Measurements from ENCODE around the gene GPC5. TPM values are rescaled to one million over a fixed set of nuclear protein-coding genes. Genes with fewer than 3 reads are reported as not detected.

The GPC5 gene
- total and polyA plus RNA-seq, 3 experiments from 2014 or later: 0.08 to 0.39 (median 0.13) TPM

DNA sequence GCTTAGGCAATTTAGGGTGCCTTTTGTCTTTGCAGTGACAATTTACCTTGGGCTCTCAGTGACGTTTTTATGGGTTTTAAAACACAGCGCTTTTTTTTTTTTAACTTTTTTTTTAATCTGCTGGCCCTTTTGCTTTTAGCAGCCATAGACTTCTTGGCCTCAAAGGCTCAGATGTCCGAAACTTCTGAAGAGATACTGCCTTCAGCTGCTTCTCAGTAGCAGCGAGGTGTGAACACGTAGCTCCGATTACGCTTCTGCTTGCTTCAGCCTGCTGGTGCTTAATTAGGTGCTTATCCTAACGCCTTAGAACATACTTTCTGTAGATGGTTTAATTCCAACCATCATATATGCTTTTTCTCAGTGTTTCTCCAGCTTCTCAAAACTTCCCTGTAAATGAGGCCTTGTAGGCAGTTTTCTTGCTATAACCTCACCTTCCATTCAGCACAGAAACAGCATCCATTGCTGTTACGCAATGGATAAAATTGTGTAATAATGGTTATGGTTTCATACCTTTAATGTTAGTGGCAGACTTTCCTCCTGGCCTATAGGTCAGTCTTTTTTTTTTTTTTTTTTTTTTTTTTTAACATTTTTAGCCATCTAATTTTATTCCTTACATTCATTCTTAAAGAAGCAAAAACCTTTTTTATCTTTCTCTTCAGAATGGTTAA, 723.9 kb downstream of the GPC5 start:
- H3K4me3 ChIP-seq (ENCODE audit: low read length): no peak overlapping the region
- no peaks in the 10 kb centered on the region for H3K4me1 ChIP-seq (ENCODE audit: insufficient read depth, low read length)
- Mint-ChIP-seq H3K4me3 (no peak overlapping the region), H3K27ac (no peak overlapping the region), H3K4me1 (no peaks in the 10 kb centered on the region), H3K36me3 (no peaks in the 10 kb centered on the region), H3K27me3 (no peaks in the 10 kb centered on the region), H3K9me3 (peaks cover 2 to 23% (median 11%) of the 10 kb centered on the region in 5 donors)
- POLR2A ChIA-PET: no interaction called here
- no peaks in the 10 kb centered on the region for H3K27me3 ChIP-seq (ENCODE audit: insufficient read depth, low read length, poor library complexity, severe bottlenecking)
- CTCF ChIA-PET: no interaction called here
- H3K9me3 ChIP-seq (ENCODE audit: low read length): no peaks in the 10 kb centered on the region
- no peak for DNase-seq
- H3K27ac ChIP-seq (ENCODE audit: low read depth, low read length): no peak overlapping the region
- no peaks in the 10 kb centered on the region for H3K36me3 ChIP-seq (ENCODE audit: insufficient read depth, low read length)

DNA sequence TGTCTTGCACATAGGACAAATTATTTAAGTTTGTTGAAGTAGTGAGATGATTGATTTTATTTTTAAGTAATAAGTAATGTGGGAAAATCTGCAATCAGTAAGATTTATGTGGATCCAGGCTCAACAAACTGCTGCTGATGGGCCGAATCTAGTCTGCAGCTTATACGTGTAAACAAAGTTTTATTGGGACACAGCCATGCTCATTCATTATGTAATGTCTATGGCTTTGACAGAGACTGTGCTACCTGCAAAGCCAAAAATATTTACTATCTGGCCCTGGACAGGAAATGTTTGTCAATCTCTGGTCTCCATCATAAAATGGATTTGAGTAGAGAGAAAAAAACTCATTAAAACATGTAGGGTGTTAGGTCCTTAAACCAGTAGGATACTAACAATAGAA, 728.0 kb downstream of the GPC5 start:
- Mint-ChIP-seq H3K9me3 (peaks cover 2 to 11% (median 8%) of the 10 kb centered on the region in 5 donors), H3K36me3 (no peaks in the 10 kb centered on the region), H3K27me3 (no peaks in the 10 kb centered on the region), H3K27ac (no peak overlapping the region), H3K4me3 (no peak overlapping the region), H3K4me1 (no peaks in the 10 kb centered on the region)
- Histone ChIP-seq H3K4me1 (ENCODE audit: insufficient read depth, low read length) (no peaks in the 10 kb centered on the region), H3K36me3 (ENCODE audit: insufficient read depth, low read length) (no peaks in the 10 kb centered on the region), H3K9me3 (ENCODE audit: low read length) (no peaks in the 10 kb centered on the region), H3K27ac (ENCODE audit: low read depth, low read length) (no peak overlapping the region), H3K4me3 (ENCODE audit: low read length) (no peak overlapping the region), H3K27me3 (ENCODE audit: insufficient read depth, low read length, poor library complexity, severe bottlenecking) (no peaks in the 10 kb centered on the region)
- DNase-seq: no peak
- ChIA-PET POLR2A (no interaction called here), CTCF (no interaction called here)

DNA sequence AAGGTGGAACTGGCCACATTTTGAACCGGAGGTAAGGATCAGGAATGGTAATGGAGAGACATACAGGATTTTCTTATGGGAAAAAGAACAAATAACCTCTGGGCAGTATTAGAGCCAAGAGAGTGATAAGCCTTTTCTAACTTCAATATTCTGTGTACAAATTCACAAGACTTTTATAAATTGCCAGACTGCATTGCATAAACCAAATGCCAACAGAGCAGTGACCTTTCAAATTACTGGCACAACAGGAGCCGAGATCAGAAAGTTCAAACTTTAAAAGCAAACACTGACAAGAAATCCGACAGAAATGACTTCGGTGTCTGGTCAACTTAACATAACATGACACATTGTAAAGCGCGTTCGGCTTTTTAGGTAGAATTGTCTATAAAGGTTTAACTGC, 737.1 kb downstream of the GPC5 start:
- H3K4me3 Mint-ChIP-seq: no peak overlapping the region

DNA sequence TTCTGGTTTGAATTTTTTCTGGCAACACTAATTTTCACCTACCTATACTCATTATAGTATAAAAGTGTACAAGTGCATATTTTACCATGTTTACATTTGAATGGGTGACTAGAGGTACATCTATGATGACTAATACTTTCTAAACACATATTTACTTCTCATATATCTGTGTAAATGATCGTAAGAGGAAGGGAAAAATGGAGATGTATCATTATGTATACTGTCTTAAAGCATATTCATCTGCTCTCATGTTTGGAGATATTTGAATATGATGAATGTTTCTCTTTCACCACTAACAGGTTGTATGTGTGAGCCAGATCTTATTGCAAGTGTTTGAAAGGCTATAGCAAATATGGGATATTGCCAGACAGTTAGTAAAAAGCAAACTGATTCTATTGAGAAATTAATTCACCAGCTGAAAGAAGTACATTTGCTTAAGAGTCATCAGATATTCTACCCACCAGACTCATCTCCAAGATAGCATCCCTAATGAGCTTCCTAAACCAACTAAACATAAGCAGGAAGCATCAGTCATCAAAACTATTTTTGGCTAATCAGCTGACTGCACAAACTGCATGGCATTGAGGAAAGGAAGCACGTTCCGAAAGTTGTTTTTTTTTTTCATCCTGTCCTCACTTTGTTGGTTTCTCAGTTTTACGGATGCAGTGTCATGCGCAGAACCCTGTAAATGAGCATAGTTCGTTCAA, 738.2 kb downstream of the GPC5 start:
- no peak overlapping the region for H3K27ac ChIP-seq (ENCODE audit: low read depth, low read length)
- POLR2A ChIA-PET: no interaction called here
- Mint-ChIP-seq H3K27me3 (no peaks in the 10 kb centered on the region), H3K4me1 (no peaks in the 10 kb centered on the region), H3K36me3 (no peaks in the 10 kb centered on the region), H3K4me3 (no peak overlapping the region), H3K27ac (no peak overlapping the region), H3K9me3 (peaks cover 0 to 9% (median 2%) of the 10 kb centered on the region in 5 donors)
- H3K4me1 ChIP-seq (ENCODE audit: insufficient read depth, low read length): no peaks in the 10 kb centered on the region
- H3K27me3 ChIP-seq (ENCODE audit: insufficient read depth, low read length, poor library complexity, severe bottlenecking): no peaks in the 10 kb centered on the region
- CTCF ChIA-PET: no interaction called here
- H3K36me3 ChIP-seq (ENCODE audit: insufficient read depth, low read length): no peaks in the 10 kb centered on the region
- H3K4me3 ChIP-seq (ENCODE audit: low read length): no peak overlapping the region
- no peak for DNase-seq
- H3K9me3 ChIP-seq (ENCODE audit: low read length): no peaks in the 10 kb centered on the region

More for the DNA sequence above, 737.1 kb downstream of the GPC5 start:
- Mint-ChIP-seq H3K9me3 (peaks cover 0 to 9% (median 0%) of the 10 kb centered on the region in 5 donors), H3K36me3 (no peaks in the 10 kb centered on the region), H3K27me3 (no peaks in the 10 kb centered on the region), H3K4me1 (no peaks in the 10 kb centered on the region), H3K27ac (no peak overlapping the region)
- H3K36me3 ChIP-seq (ENCODE audit: insufficient read depth, low read length): no peaks in the 10 kb centered on the region
- H3K27ac ChIP-seq (ENCODE audit: low read depth, low read length): no peak overlapping the region
- CTCF ChIA-PET: no interaction called here
- H3K27me3 ChIP-seq (ENCODE audit: insufficient read depth, low read length, poor library complexity, severe bottlenecking): no peaks in the 10 kb centered on the region
- H3K4me3 ChIP-seq (ENCODE audit: low read length): no peak overlapping the region
- no peak for DNase-seq
- POLR2A ChIA-PET: no interaction called here
- no peaks in the 10 kb centered on the region for H3K4me1 ChIP-seq (ENCODE audit: insufficient read depth, low read length)
- H3K9me3 ChIP-seq (ENCODE audit: low read length): no peaks in the 10 kb centered on the region

DNA sequence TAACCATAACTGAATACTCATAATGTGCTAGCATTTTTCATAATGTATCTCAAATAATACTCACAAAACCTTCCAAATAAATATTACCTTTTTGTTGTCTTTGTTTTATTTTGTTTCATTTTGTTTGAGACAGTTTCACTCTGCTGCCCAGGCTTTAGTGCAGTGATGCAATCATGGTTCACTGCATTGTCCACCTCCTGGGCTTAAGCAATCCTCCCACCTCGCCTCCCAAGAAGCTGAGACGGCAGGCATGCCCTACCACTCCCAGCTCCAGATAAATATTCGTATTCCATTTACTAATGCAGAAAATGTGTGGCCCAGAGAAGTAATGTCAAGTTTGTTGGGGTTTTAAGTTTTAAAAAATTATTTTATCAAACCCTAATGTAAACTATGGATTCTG, 739.1 kb downstream of the GPC5 start:
- Mint-ChIP-seq H3K4me1 (no peaks in the 10 kb centered on the region), H3K9me3 (peaks cover 0 to 9% (median 2%) of the 10 kb centered on the region in 5 donors), H3K4me3 (no peak overlapping the region), H3K27me3 (no peaks in the 10 kb centered on the region), H3K27ac (no peak overlapping the region), H3K36me3 (no peaks in the 10 kb centered on the region)
- CTCF ChIA-PET: no interaction called here
- POLR2A ChIA-PET: no interaction called here
- Histone ChIP-seq H3K27me3 (ENCODE audit: insufficient read depth, low read length, poor library complexity, severe bottlenecking) (no peaks in the 10 kb centered on the region), H3K27ac (ENCODE audit: low read depth, low read length) (no peak overlapping the region), H3K4me1 (ENCODE audit: insufficient read depth, low read length) (no peaks in the 10 kb centered on the region), H3K4me3 (ENCODE audit: low read length) (no peak overlapping the region), H3K9me3 (ENCODE audit: low read length) (no peaks in the 10 kb centered on the region), H3K36me3 (ENCODE audit: insufficient read depth, low read length) (no peaks in the 10 kb centered on the region)
- DNase-seq: no peak

DNA sequence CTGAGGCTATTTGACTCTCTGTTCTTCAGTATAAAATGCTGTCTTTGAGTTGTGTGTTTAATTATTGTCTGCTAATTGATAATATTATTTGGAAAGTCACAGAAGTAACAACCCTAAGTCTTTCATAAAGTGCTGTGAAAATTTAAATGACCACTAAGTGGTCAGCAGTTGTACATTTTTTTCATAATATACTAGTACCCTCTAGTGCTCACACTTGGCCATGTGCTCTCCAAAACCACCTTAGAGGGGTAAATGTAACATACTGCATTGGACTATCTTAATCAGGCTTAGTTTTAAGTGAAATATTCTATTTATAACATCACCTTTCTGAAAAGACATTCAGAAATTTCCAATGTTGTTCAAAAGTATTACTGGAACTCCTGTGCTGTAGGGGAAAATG, 745.3 kb downstream of the GPC5 start:
- Histone ChIP-seq H3K27ac (ENCODE audit: low read depth, low read length) (no peak overlapping the region), H3K4me1 (ENCODE audit: insufficient read depth, low read length) (no peaks in the 10 kb centered on the region), H3K27me3 (ENCODE audit: insufficient read depth, low read length, poor library complexity, severe bottlenecking) (no peaks in the 10 kb centered on the region), H3K36me3 (ENCODE audit: insufficient read depth, low read length) (no peaks in the 10 kb centered on the region), H3K4me3 (ENCODE audit: low read length) (no peak overlapping the region), H3K9me3 (ENCODE audit: low read length) (no peaks in the 10 kb centered on the region)
- H3K27me3 Mint-ChIP-seq: no peaks in the 10 kb centered on the region
- no peaks in the 10 kb centered on the region for H3K4me1 Mint-ChIP-seq
- ChIA-PET CTCF (no interaction called here), POLR2A (no interaction called here)
- H3K4me3 Mint-ChIP-seq: no peak overlapping the region
- no peaks in the 10 kb centered on the region for H3K36me3 Mint-ChIP-seq
- DNase-seq: no peak
- H3K9me3 Mint-ChIP-seq: peaks cover 0 to 21% (median 2%) of the 10 kb centered on the region in 5 donors
- no peak overlapping the region for H3K27ac Mint-ChIP-seq

DNA sequence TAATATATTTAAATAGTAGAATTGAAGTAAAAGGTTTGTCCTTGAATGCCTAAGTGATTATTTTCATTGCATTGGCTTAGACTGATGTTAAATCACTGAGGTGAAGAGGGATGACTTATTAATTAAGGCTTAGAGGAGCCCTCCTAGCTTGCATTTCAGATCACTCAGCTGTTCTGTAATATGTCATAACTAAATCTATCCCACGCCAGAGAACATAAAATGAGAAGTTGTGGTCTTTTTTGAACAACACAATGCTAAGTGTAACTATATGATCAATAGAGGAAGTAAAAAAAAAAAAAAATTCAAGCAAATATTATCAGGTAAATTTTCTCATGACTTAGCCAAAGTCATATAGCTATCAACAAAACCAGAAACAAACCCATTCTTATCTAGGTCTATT, 752.2 kb downstream of the GPC5 start:
- no peak for DNase-seq
- ChIA-PET POLR2A (no interaction called here), CTCF (no interaction called here)
- H3K36me3 ChIP-seq (ENCODE audit: insufficient read depth, low read length): no peaks in the 10 kb centered on the region
- H3K4me3 Mint-ChIP-seq: no peak overlapping the region
- no peaks in the 10 kb centered on the region for H3K27me3 Mint-ChIP-seq
- peaks cover 0 to 22% (median 2%) of the 10 kb centered on the region in 5 donors for H3K9me3 Mint-ChIP-seq
- no peaks in the 10 kb centered on the region for H3K4me1 Mint-ChIP-seq
- H3K27me3 ChIP-seq (ENCODE audit: insufficient read depth, low read length, poor library complexity, severe bottlenecking): no peaks in the 10 kb centered on the region
- H3K4me3 ChIP-seq (ENCODE audit: low read length): no peak overlapping the region
- no peaks in the 10 kb centered on the region for H3K9me3 ChIP-seq (ENCODE audit: low read length)
- H3K4me1 ChIP-seq (ENCODE audit: insufficient read depth, low read length): no peaks in the 10 kb centered on the region
- no peaks in the 10 kb centered on the region for H3K36me3 Mint-ChIP-seq
- H3K27ac Mint-ChIP-seq: no peak overlapping the region
- no peak overlapping the region for H3K27ac ChIP-seq (ENCODE audit: low read depth, low read length)

DNA sequence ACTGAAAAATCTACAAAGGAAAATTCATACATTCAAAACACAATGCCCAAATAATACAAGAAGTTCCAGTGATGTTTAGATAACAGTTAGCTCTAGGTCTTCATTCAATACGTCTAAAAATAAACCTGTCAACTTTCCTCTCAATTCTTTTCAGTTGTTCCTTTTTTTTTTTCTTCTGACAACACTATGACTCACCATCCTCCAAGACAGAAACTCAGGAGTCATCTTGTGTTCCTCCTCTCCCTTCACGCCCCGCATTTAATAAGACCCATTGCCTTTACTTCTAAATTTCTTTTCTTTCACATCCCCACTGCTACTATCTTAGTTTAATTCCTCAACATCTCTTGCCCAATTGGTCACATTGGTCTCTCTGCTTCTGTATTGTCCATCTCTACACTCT, 759.9 kb downstream of the GPC5 start:
- Histone ChIP-seq H3K4me1 (ENCODE audit: insufficient read depth, low read length) (no peaks in the 10 kb centered on the region), H3K27me3 (ENCODE audit: insufficient read depth, low read length, poor library complexity, severe bottlenecking) (no peaks in the 10 kb centered on the region), H3K36me3 (ENCODE audit: insufficient read depth, low read length) (no peaks in the 10 kb centered on the region), H3K27ac (ENCODE audit: low read depth, low read length) (no peak overlapping the region), H3K9me3 (ENCODE audit: low read length) (no peaks in the 10 kb centered on the region), H3K4me3 (ENCODE audit: low read length) (no peak overlapping the region)
- Mint-ChIP-seq H3K4me3 (no peak overlapping the region), H3K27me3 (no peaks in the 10 kb centered on the region), H3K4me1 (no peaks in the 10 kb centered on the region), H3K9me3 (peaks cover 0 to 19% (median 3%) of the 10 kb centered on the region in 5 donors), H3K27ac (no peak overlapping the region), H3K36me3 (no peaks in the 10 kb centered on the region)
- no peak for DNase-seq
- ChIA-PET POLR2A (no interaction called here), CTCF (no interaction called here)
